ENCODE data around the gene SMIM24.

DNA sequence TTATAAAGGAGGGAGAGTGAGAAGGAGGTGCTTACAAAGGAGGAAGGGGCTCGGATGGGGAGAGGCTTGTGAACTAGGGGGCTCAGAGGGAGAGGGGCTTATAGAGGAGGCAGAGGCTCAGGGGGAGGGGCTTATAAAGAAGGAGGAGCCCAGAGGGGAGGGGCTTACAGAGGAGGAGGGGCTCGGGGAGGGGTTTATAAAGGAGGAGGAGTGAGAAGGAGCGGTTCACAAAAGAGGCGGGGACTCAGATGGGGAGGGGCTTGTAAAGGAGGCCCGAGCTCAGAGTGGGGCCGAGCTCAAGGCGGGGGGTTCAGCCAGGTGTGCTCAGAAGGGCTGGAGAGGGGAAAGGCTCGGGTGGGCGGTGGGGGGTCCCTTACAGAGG is 500 bp downstream of the SMIM24 start:
- TF ChIP-seq, protein P1, sequence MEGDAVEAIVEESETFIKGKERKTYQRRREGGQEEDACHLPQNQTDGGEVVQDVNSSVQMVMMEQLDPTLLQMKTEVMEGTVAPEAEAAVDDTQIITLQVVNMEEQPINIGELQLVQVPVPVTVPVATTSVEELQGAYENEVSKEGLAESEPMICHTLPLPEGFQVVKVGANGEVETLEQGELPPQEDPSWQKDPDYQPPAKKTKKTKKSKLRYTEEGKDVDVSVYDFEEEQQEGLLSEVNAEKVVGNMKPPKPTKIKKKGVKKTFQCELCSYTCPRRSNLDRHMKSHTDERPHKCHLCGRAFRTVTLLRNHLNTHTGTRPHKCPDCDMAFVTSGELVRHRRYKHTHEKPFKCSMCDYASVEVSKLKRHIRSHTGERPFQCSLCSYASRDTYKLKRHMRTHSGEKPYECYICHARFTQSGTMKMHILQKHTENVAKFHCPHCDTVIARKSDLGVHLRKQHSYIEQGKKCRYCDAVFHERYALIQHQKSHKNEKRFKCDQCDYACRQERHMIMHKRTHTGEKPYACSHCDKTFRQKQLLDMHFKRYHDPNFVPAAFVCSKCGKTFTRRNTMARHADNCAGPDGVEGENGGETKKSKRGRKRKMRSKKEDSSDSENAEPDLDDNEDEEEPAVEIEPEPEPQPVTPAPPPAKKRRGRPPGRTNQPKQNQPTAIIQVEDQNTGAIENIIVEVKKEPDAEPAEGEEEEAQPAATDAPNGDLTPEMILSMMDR (IDR thresholded peaks at IDR 0.05) = no peak
- no peak for TF ChIP-seq EZH2 (IDR thresholded peaks at IDR 0.05)

All from neural progenitor cell (in vitro differentiated cells).